OCI-LY7 (cell line): ENCODE measurements around the gene TOMM20.
"Not testable (repeated sequence)": the region's sequence is repeated elsewhere in the genome, so short reads cannot be mapped to it uniquely, and the experiment has no call there.

ENCODE experiments used
- EZH2phosphoT487 ChIP-seq: fragments of 200-600 bp; sonication (generic); IDR thresholded peaks from 2 replicates; pipeline ENCODE4 v1.6.1; 2018; ENCODE audit warnings: low read depth, borderline replicate concordance, mild to moderate bottlenecking, mixed run types, antibody characterized with exemption, low read length, moderate library complexity, mixed read lengths
- TF ChIP-seq, protein P1 (sequence below): fragments of 200-600 bp; sonication (generic); conservative IDR thresholded peaks from 2 replicates; pipeline ENCODE4 v1.5.1; 2014; ENCODE audit warnings: mild to moderate bottlenecking, antibody characterized with exemption, low read length, moderate library complexity, mixed read lengths

DNA sequence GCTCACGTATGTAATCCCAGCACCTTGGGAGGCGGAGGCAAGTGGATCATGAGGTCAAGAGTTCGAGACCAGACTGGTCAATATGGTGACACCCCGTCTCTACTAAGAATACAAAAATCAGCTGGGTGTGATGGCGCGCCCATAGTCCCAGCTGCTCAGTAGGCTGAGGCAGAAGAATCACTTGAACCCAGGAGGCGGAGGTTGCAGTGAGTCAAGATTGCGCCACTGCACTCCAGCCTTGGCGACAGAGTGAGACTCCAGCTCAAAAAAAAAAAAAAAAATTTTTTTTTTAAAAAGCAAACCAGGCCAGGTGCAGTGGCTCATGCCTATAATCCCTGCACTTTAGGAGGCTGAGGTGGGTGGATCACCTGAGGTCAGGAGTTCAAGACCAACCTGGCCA lies 30.6 kb upstream of the TOMM20 start:
- TF ChIP-seq, protein P1, sequence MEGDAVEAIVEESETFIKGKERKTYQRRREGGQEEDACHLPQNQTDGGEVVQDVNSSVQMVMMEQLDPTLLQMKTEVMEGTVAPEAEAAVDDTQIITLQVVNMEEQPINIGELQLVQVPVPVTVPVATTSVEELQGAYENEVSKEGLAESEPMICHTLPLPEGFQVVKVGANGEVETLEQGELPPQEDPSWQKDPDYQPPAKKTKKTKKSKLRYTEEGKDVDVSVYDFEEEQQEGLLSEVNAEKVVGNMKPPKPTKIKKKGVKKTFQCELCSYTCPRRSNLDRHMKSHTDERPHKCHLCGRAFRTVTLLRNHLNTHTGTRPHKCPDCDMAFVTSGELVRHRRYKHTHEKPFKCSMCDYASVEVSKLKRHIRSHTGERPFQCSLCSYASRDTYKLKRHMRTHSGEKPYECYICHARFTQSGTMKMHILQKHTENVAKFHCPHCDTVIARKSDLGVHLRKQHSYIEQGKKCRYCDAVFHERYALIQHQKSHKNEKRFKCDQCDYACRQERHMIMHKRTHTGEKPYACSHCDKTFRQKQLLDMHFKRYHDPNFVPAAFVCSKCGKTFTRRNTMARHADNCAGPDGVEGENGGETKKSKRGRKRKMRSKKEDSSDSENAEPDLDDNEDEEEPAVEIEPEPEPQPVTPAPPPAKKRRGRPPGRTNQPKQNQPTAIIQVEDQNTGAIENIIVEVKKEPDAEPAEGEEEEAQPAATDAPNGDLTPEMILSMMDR: not testable (repeated sequence)
- TF ChIP-seq EZH2phosphoT487: not testable (repeated sequence)
